ENCODE measurements around the gene AP1S1. TPM values are rescaled to one million over a fixed set of nuclear protein-coding genes. Genes with fewer than 3 reads are reported as not detected.

AP1S1 gene
- total and polyA plus RNA-seq, 2 of the 13 experiments (the other 11 are each of a cell fraction or from before 2014, with no cell fraction given) = 57.5 to 68.1 TPM

- TF ChIP-seq TAF15 (IDR thresholded peaks at IDR 0.05; ENCODE audit: low read depth, low read length, poor library complexity, severe bottlenecking) (no peak), AFF4 (CRISPR knock-in tag; IDR thresholded peaks at IDR 0.05) (no peak), GLI4 (CRISPR knock-in tag; IDR thresholded peaks at IDR 0.05; ENCODE audit: borderline replicate concordance) (no peak), FOSL2 (CRISPR knock-in tag; IDR thresholded peaks at IDR 0.05) (peak; percentile 88), NR0B2 (CRISPR knock-in tag; IDR thresholded peaks at IDR 0.05) (no peak), ZFP36 (IDR thresholded peaks at IDR 0.05; ENCODE audit: borderline replicate concordance, low read depth, low read length, partially characterized antibody) (no peak), HDAC1 (CRISPR knock-in tag; IDR thresholded peaks at IDR 0.05) (peak; percentile 52), ZBTB20 (CRISPR knock-in tag; IDR thresholded peaks at IDR 0.05; ENCODE audit: borderline replicate concordance, low read depth) (no peak), TCF12 (IDR thresholded peaks at IDR 0.05) (no peak), TCF12 (CRISPR knock-in tag; IDR thresholded peaks at IDR 0.05) (0 out of 2 replicates have a peak, but pooled peaks have one; percentile 15)
- TF ChIP-seq, protein P1, sequence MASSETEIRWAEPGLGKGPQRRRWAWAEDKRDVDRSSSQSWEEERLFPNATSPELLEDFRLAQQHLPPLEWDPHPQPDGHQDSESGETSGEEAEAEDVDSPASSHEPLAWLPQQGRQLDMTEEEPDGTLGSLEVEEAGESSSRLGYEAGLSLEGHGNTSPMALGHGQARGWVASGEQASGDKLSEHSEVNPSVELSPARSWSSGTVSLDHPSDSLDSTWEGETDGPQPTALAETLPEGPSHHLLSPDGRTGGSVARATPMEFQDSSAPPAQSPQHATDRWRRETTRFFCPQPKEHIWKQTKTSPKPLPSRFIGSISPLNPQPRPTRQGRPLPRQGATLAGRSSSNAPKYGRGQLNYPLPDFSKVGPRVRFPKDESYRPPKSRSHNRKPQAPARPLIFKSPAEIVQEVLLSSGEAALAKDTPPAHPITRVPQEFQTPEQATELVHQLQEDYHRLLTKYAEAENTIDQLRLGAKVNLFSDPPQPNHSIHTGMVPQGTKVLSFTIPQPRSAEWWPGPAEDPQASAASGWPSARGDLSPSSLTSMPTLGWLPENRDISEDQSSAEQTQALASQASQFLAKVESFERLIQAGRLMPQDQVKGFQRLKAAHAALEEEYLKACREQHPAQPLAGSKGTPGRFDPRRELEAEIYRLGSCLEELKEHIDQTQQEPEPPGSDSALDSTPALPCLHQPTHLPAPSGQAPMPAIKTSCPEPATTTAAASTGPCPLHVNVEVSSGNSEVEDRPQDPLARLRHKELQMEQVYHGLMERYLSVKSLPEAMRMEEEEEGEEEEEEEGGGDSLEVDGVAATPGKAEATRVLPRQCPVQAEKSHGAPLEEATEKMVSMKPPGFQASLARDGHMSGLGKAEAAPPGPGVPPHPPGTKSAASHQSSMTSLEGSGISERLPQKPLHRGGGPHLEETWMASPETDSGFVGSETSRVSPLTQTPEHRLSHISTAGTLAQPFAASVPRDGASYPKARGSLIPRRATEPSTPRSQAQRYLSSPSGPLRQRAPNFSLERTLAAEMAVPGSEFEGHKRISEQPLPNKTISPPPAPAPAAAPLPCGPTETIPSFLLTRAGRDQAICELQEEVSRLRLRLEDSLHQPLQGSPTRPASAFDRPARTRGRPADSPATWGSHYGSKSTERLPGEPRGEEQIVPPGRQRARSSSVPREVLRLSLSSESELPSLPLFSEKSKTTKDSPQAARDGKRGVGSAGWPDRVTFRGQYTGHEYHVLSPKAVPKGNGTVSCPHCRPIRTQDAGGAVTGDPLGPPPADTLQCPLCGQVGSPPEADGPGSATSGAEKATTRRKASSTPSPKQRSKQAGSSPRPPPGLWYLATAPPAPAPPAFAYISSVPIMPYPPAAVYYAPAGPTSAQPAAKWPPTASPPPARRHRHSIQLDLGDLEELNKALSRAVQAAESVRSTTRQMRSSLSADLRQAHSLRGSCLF (CRISPR knock-in tag; IDR thresholded peaks at IDR 0.05; ENCODE audit: borderline replicate concordance) = no peak
Measured at GRCh38 chr7:101121991-101122932, 32.0 kb upstream of the AP1S1 start (continued).

Data from HepG2 (cell line).